GM12872 (cell line): ENCODE data around the gene PNPLA8.

Experiments used
- CTCF ChIP-seq: IDR thresholded peaks from 3 replicates; pipeline ENCODE4 v1.5.1; 2011; ENCODE audit warnings: low read depth, mild to moderate bottlenecking, low read length, moderate library complexity; ENCODE audit not compliant: insufficient read depth

Gene PNPLA8

DNA sequence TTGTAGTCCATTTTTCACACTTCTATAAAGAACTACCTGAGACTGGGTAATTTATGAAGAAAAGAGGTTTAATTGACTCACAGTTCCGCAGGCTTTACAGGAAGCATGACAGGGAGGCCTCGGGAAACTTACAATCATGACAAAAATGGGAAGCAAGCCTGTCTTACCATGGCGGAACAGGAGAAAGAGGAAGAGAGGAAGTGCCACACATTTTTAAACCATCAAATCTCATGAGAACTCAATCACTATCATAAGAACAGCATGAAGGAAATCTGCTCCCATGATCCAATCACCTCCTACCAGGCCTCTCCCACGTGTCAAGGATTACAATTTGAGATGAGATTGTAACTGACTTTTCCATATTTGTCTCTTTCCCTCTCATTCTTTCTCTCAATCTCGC lies 9.3 kb upstream of the PNPLA8 start:
- no peak for TF ChIP-seq CTCF

DNA sequence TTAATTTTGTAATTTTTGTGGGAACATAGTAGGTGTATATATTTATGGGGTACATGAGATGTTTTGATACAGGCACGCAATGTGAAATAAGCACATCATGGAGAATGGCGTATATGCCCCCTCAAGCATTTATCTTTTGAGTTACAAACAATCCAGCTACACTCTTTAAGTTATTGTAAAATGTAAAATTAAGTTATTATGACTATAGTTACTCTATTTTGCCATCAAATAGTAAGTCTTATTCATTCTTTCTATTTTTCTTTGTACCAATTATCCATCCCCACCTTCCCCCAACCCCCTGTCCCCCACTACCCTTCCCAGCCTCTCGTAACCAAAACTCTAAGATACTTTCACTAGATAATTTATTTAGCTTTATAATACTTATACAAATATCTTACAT lies 7.8 kb upstream of the PNPLA8 start:
- TF ChIP-seq CTCF, result no peak

- no peak for TF ChIP-seq CTCF
Measured at GRCh38 chr7:108529341-108529740, 3.4 kb upstream of the PNPLA8 start.

DNA sequence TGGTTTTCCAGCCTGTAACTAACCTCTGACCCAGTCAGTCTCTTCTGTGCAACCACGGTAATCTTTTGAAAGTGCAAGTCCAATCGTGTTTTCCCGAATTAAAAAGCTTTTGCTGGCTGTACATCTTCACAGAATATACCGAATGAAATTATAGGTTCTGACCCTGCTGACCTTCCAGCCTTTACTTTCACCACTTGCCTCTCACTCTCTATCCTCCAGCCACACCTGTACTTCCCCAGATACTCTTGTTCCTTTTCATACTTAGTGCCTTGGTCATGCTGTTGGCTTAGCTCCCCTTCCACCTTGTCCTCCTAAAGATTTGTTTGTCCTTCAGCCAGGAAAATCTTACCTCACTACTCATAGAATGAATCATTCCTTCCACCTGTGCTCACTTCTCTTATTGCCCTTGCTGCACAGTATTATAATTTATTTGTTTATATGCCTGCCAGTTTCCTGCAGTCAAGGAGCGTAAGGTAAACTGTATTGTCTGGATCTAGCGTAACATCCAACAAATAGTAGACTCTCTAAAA lies 2.3 kb upstream of the PNPLA8 start:
- no peak for TF ChIP-seq CTCF

DNA sequence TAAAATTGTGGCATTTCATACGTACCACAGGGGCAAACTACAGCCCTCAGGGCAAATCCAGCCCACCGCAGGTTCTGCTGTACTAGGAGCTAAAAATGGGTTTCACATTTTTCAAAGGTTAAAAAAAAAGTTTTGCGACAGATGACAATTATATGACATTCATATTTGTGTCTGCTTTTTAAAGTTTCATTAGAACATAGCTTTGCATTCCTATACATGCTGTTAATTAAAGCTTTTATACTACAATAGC lies 758 bp upstream of the PNPLA8 start:
- no peak for TF ChIP-seq CTCF

GRCh38 chr7:108525327-108525984 lies 479 bp downstream of the PNPLA8 start:
- no peak for TF ChIP-seq CTCF

DNA sequence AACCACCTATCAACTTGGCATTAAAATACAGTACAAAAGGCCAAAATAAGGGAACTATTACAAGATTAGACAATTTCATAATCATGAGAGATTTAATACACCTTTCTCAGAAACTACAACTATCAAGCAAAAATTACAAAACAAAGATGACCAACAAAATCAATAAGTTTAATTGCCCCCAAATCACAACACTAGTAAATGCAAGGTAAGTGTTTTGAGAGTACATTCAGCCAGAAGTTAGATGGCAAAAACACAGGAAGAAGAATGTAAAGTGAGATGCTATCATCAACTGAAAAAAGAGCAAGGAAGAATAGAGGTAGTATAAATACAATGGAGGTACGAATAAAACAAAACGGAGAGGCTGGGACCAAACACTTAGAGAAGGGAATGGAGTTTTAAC lies 3.2 kb downstream of the PNPLA8 start:
- TF ChIP-seq CTCF, result no peak
